Retina (tissue), 1 donor: Measurements from ENCODE around the gene SKA1.
"Not testable (repeated sequence)": the region's sequence is repeated elsewhere in the genome, so short reads cannot be mapped to it uniquely, and the experiment has no call there.

Source experiments
- DNase-seq: peaks from one replicate; pipeline ENCODE4 v3.0.0-alpha.2; 2016

Gene SKA1

GRCh38 chr18:50396005-50396660 lies 21.3 kb downstream of the SKA1 start:
- no peak for DNase-seq

- no peak for DNase-seq
Measured at GRCh38 chr18:50397023-50397422, 22.2 kb downstream of the SKA1 start.

GRCh38 chr18:50398099-50398498 lies 23.3 kb downstream of the SKA1 start:
- no peak for DNase-seq

- DNase-seq = peak; percentile 10
Measured at GRCh38 chr18:50398947-50399346, 24.1 kb downstream of the SKA1 start.

GRCh38 chr18:50399582-50399981 lies 24.7 kb downstream of the SKA1 start:
- no peak for DNase-seq

GRCh38 chr18:50400438-50400837 lies 25.6 kb downstream of the SKA1 start:
- not testable (repeated sequence) for DNase-seq

GRCh38 chr18:50401295-50401694 lies 26.4 kb downstream of the SKA1 start:
- DNase-seq = no peak

- peak; percentile 12 for DNase-seq
Measured at GRCh38 chr18:50401888-50402287, 27.0 kb downstream of the SKA1 start.

- peak; percentile 3 for DNase-seq
Measured at GRCh38 chr18:50404752-50405581, 30.1 kb downstream of the SKA1 start.

- peak; percentile 32 for DNase-seq
Measured at GRCh38 chr18:50405582-50406271, 30.9 kb downstream of the SKA1 start.

GRCh38 chr18:50409236-50409635 lies 34.4 kb downstream of the SKA1 start:
- no peak for DNase-seq

GRCh38 chr18:50410008-50410407 lies 35.2 kb downstream of the SKA1 start:
- no peak for DNase-seq

GRCh38 chr18:50410894-50411293 lies 36.0 kb downstream of the SKA1 start:
- DNase-seq = no peak

- not testable (repeated sequence) for DNase-seq
Measured at GRCh38 chr18:50416832-50417231, 42.0 kb downstream of the SKA1 start.

GRCh38 chr18:50417705-50418104 lies 42.9 kb downstream of the SKA1 start:
- not testable (repeated sequence) for DNase-seq

GRCh38 chr18:50418650-50419049 lies 43.8 kb downstream of the SKA1 start:
- no peak for DNase-seq

GRCh38 chr18:50422286-50422898 lies 47.5 kb downstream of the SKA1 start:
- no peak for DNase-seq

- DNase-seq = no peak
Measured at GRCh38 chr18:50424877-50425690, 50.2 kb downstream of the SKA1 start.

GRCh38 chr18:50427896-50428295 lies 53.0 kb downstream of the SKA1 start:
- no peak for DNase-seq

GRCh38 chr18:50428531-50429206 lies 53.8 kb downstream of the SKA1 start:
- no peak for DNase-seq

GRCh38 chr18:50429207-50429948 lies 54.5 kb downstream of the SKA1 start:
- peak; percentile 19 for DNase-seq
